GM12878 (cell line): ENCODE measurements around the gene KIRREL3. TPM values are rescaled to one million over a fixed set of nuclear protein-coding genes. Genes with fewer than 3 reads are reported as not detected.

Experiments
- ATAC-seq: fragments of 200-7000 bp; cut with Tn5 transposase; 3 replicates; pipeline ENCODE4 v1.9.1; 2020; ENCODE audit warnings: mild to moderate bottlenecking, moderate library complexity
- BruUV-seq: library from RNA; stranded (reverse); fragments of 400-500 nt; replicated peaks from 2 replicates; lab custom pipeline; 2021; lab: Mats Ljungman, UMichigan
- CTCF ChIA-PET: fragments of 300-600 bp; sonication (Branson Sonifier 250); formaldehyde crosslinking; extraction: SDS; loops from one replicate; lab custom pipeline; 2021; ENCODE audit warnings: inconsistent platforms; lab: Yijun Ruan, JAX
- POLR2A ChIA-PET: fragments of 350-600 bp; formaldehyde crosslinking; extraction: SDS; loops from one replicate; lab custom pipeline; 2021; ENCODE audit warnings: inconsistent platforms; lab: Charles Lee
- RAD21 ChIA-PET: fragments of 300-600 bp; sonication (Branson Sonifier 250); formaldehyde crosslinking; loops from one replicate; lab custom pipeline; 2023; ENCODE audit warnings: antibody characterized with exemption; ENCODE audit not compliant: unreplicated experiment; lab: Charles Lee
- SMC1A ChIA-PET: fragments of 300-600 bp; sonication (Branson Sonifier 250); formaldehyde crosslinking; loops from one replicate; lab custom pipeline; 2023; ENCODE audit not compliant: unreplicated experiment, uncharacterized antibody; lab: Charles Lee
- DNase-seq: peaks from one replicate; pipeline ENCODE4 v3.0.0-alpha.2; 2011; ENCODE audit warnings: low read depth, low spot score
- FAIRE-seq: peaks from 3 replicates; lab custom pipeline; 2011; peaks lifted over from hg19 to GRCh38; lab: Jason Lieb, UNC
- H2AFZ ChIP-seq: 2 replicates; pipeline ENCODE4 v1.6.0; 2011; ENCODE audit warnings: low read depth, low read length, control low read depth; ENCODE audit not compliant: control insufficient read depth
- H3K27ac ChIP-seq: 2 replicates; pipeline ENCODE4 v1.5.1; 2011; ENCODE audit warnings: control low read depth; ENCODE audit not compliant: control insufficient read depth, insufficient read depth
- H3K27me3 ChIP-seq, 2 experiments: replicated peaks in 1 of 2; 2 replicates each; pipeline versions ENCODE4 v1.6.0 to v1.6.1; 2011; ENCODE audit warnings: low read length in 1 of 2; ENCODE audit not compliant: control insufficient read depth in 2 of 2, insufficient read depth in 2 of 2
- H3K36me3 ChIP-seq, 2 experiments: 2 replicates each; pipeline ENCODE4 v1.5.1; 2011; ENCODE audit warnings: low read length in 1 of 2; ENCODE audit not compliant: control insufficient read depth in 2 of 2, insufficient read depth in 2 of 2
- H3K4me1 ChIP-seq: 2 replicates; pipeline ENCODE4 v1.6.1; 2011; ENCODE audit warnings: mild to moderate bottlenecking, low read length, moderate library complexity, mixed read lengths; ENCODE audit not compliant: control insufficient read depth, insufficient read depth
- H3K4me2 ChIP-seq: 2 replicates; pipeline ENCODE4 v1.6.0; 2011; ENCODE audit warnings: control low read depth; ENCODE audit not compliant: control insufficient read depth, insufficient read depth
- H3K4me3 ChIP-seq: fragments of 200-600 bp; sonication (generic); 2 replicates; pipeline ENCODE4 v1.5.1; 2016
- H3K79me2 ChIP-seq: 2 replicates; pipeline ENCODE4 v1.6.0; 2011; ENCODE audit warnings: low read length; ENCODE audit not compliant: control insufficient read depth, insufficient read depth
- H3K9ac ChIP-seq: 2 replicates; pipeline ENCODE4 v1.8.0; 2011; ENCODE audit warnings: low read length, control low read depth, mixed read lengths; ENCODE audit not compliant: control insufficient read depth, insufficient read depth
- H3K9me3 ChIP-seq: replicated peaks from 3 replicates; pipeline ENCODE4 v1.5.1; 2011; ENCODE audit warnings: mild to moderate bottlenecking, low read length; ENCODE audit not compliant: control insufficient read depth, insufficient read depth
- H4K20me1 ChIP-seq: 2 replicates; pipeline ENCODE4 v1.6.0; 2011; ENCODE audit not compliant: control insufficient read depth, insufficient read depth
- BMI1 ChIP-seq: fragments of 450-650 bp; IDR thresholded peaks from 2 replicates; pipeline ENCODE4 v1.6.1; 2016; ENCODE audit warnings: mild to moderate bottlenecking, moderate library complexity, borderline replicate concordance
- CUX1 ChIP-seq: IDR thresholded peaks from 2 replicates; pipeline ENCODE4 v1.6.1; 2012; ENCODE audit warnings: improper control_type of control experiment, low read depth, low read length; ENCODE audit not compliant: insufficient replicate concordance
- RAD21 ChIP-seq: IDR thresholded peaks from 2 replicates; pipeline ENCODE4 v1.6.1; 2011; ENCODE audit warnings: mild to moderate bottlenecking, low read depth, low read length, moderate library complexity; ENCODE audit not compliant: insufficient read depth
- SREBF2 ChIP-seq: IDR thresholded peaks from 2 replicates; pipeline ENCODE4 v1.6.1; 2012; ENCODE audit warnings: mild to moderate bottlenecking, low read length
- STAT3 ChIP-seq: IDR thresholded peaks from 2 replicates; pipeline ENCODE4 v1.6.1; 2011; ENCODE audit warnings: low read depth, low read length, improper control_type of control experiment
- SUPT20H ChIP-seq: IDR thresholded peaks from 2 replicates; pipeline ENCODE4 v1.6.1; 2011; ENCODE audit warnings: low read depth, mild to moderate bottlenecking, low read length, moderate library complexity, borderline replicate concordance; ENCODE audit not compliant: control insufficient read depth
- TAF1 ChIP-seq: IDR thresholded peaks from 2 replicates; pipeline ENCODE4 v1.6.1; 2011; ENCODE audit warnings: mild to moderate bottlenecking, low read depth, low read length, borderline replicate concordance
- USF1 ChIP-seq: IDR thresholded peaks from 2 replicates; pipeline ENCODE4 v1.6.1; 2011; ENCODE audit warnings: borderline replicate concordance, low read depth, mild to moderate bottlenecking, moderate library complexity, mixed read lengths, low read length; ENCODE audit not compliant: insufficient read depth; ENCODE audit errors: extremely low read length
- USF2 ChIP-seq: IDR thresholded peaks from 2 replicates; pipeline ENCODE4 v1.6.1; 2011; ENCODE audit warnings: low read depth, low read length, improper control_type of control experiment, borderline replicate concordance
- ZBED1 ChIP-seq: IDR thresholded peaks from 2 replicates; pipeline ENCODE4 v1.6.1; 2016; ENCODE audit warnings: borderline replicate concordance
- ZNF207 ChIP-seq: fragments of 450-650 bp; IDR thresholded peaks from 2 replicates; pipeline ENCODE4 v1.6.1; 2014; ENCODE audit warnings: antibody characterized with exemption, mild to moderate bottlenecking, borderline replicate concordance
- WGBS: methylation state at CpG from one replicate; pipeline ENCODE4 v1.1.6; 2016; ENCODE audit warnings: low lambda C conversion rate; ENCODE audit not compliant: insufficient replicate concordance, insufficient coverage; ENCODE audit errors: missing lambda C conversion rate; 5-methylcytosine and 5-hydroxymethylcytosine counted together
- in situ Hi-C: fragments of 300-500 bp; cut with MboI; formaldehyde crosslinking; loops from 9 replicates; pipeline ENCODE4 v1.14.3; 2018; ENCODE audit warnings: mixed read lengths
- intact Hi-C: fragments of 100-400 bp; cut with micrococcal nuclease; formaldehyde crosslinking; loops from one replicate; pipeline ENCODE4 v1.14.2; 2022; ENCODE audit not compliant: unreplicated experiment
- polyA plus RNA-seq, 11 experiments: library from polyadenylated mRNA; depleted of rRNA in 4 of 11; unstranded in 6 of 11; stranded (reverse) in 5 of 11; fragments of >200 nt; fragmentation: Nextera tagmentation in 4 of 11; fragmentation: Illumina TruSeq in 1 of 11; extraction: Ambion mirVana in 4 of 11; extraction: Trizol in 1 of 11; gene quantifications; 1 replicate in 1 of 11; 2 replicates in 10 of 11; pipeline versions ENCODE4 v1.2.1 to v1.2.3, GENCODE V29; 2011 to 2016; ENCODE audit warnings: inconsistent platforms in 2 of 11, missing spikeins in 2 of 11, low read depth in 1 of 11
- total RNA-seq, 4 experiments: library from RNA; depleted of rRNA in 3 of 4; stranded (reverse); fragments of >200 nt in 3 of 4; fragmentation: Illumina TruSeq in 1 of 4; extraction: Trizol in 1 of 4; gene quantifications; 2 replicates each; pipeline versions ENCODE4 v1.2.1 to v1.2.3, GENCODE V29; 2013 to 2021

The KIRREL3 gene
- total and polyA plus RNA-seq, 10 of the 15 experiments (the other 5 are each of a cell fraction or from before 2014, with no cell fraction given): under 0.01 TPM; not detected in 9

DNA sequence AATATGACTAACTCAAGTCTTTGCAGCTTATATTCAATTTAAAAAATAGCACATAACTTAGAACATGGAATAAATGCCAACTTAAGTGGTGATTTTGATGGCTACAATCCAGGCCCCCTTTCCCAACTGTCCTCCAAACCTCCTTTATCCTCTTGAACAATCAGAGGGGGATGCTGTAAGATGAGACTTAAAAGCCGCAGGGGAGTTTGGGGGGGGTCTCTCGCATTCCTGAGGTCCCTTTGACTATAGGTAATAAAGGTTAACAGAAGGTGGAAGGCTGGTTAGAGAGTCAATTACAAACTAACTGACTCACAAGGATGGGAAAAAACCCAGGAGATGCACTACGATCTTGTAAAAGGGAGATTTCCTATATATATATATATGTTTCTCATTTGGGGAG lies 101.8 kb downstream of the KIRREL3 start:
- no peak overlapping the region for H3K27ac ChIP-seq
- H3K36me3 ChIP-seq: no peaks in the 10 kb centered on the region
- ATAC-seq (no peak), DNase-seq (no peak), FAIRE-seq (no peak)
- POLR2A ChIA-PET: no interaction called here
- H3K79me2 ChIP-seq: no peaks in the 10 kb centered on the region
- H3K4me3 ChIP-seq: no peak overlapping the region
- SMC1A ChIA-PET: no interaction called here
- H3K27me3 ChIP-seq: no peaks in the 10 kb centered on the region; a peak in 1 of 4 replicates
- no TSS peak for BruUV-seq
- TF ChIP-seq USF2: no peak
- no peak for TF ChIP-seq CUX1
- no peak for TF ChIP-seq SREBF2
- TF ChIP-seq RAD21: no peak
- no peak for TF ChIP-seq SUPT20H
- no peak for TF ChIP-seq TAF1
- TF ChIP-seq BMI1: no peak
- TF ChIP-seq STAT3: no peak
- TF ChIP-seq ZNF207: no peak
- TF ChIP-seq ZBED1: no peak
- TF ChIP-seq USF1: no peak
- TF ChIP-seq, all 136 proteins: peak for 0
- Histone ChIP-seq H4K20me1 (no peaks in the 10 kb centered on the region), H3K9me3 (no peaks in the 10 kb centered on the region; the same call in 2 of the 3 replicates), H3K4me1 (no peaks in the 10 kb centered on the region), H2AFZ (no peak overlapping the region), H3K9ac (no peak overlapping the region), H3K4me2 (no peak overlapping the region)
- in situ Hi-C loops (no loop called here), intact Hi-C loops (no loop called here)
- WGBS: 5% methylated on average over 3 of the region's 3 CpGs
- ChIA-PET RAD21 (no interaction called here), CTCF (no interaction called here)
